Hepatocyte (in vitro differentiated cells): ENCODE results near the gene F12.

Experiments used
- EZH2 ChIP-seq: fragments of 200-600 bp; sonication (generic); IDR thresholded peaks from 2 replicates; pipeline ENCODE4 v1.6.1; 2016; ENCODE audit warnings: antibody characterized with exemption, mild to moderate bottlenecking, borderline replicate concordance
- EZH2phosphoT487 ChIP-seq: fragments of 200-600 bp; sonication (generic); IDR thresholded peaks from one replicate; pipeline ENCODE4 v1.6.1; 2018; ENCODE audit warnings: antibody characterized with exemption, mild to moderate bottlenecking, low read depth, moderate library complexity; ENCODE audit not compliant: unreplicated experiment, severe bottlenecking
- TF ChIP-seq, protein P1 (sequence below): fragments of 200-600 bp; sonication (generic); IDR thresholded peaks from 2 replicates; pipeline ENCODE4 v1.5.1; 2016; ENCODE audit warnings: antibody characterized with exemption, mild to moderate bottlenecking; ENCODE audit not compliant: poor library complexity

GRCh38 chr5:177357146-177357458 lies 52.3 kb downstream of the F12 start:
- TF ChIP-seq, protein P1, sequence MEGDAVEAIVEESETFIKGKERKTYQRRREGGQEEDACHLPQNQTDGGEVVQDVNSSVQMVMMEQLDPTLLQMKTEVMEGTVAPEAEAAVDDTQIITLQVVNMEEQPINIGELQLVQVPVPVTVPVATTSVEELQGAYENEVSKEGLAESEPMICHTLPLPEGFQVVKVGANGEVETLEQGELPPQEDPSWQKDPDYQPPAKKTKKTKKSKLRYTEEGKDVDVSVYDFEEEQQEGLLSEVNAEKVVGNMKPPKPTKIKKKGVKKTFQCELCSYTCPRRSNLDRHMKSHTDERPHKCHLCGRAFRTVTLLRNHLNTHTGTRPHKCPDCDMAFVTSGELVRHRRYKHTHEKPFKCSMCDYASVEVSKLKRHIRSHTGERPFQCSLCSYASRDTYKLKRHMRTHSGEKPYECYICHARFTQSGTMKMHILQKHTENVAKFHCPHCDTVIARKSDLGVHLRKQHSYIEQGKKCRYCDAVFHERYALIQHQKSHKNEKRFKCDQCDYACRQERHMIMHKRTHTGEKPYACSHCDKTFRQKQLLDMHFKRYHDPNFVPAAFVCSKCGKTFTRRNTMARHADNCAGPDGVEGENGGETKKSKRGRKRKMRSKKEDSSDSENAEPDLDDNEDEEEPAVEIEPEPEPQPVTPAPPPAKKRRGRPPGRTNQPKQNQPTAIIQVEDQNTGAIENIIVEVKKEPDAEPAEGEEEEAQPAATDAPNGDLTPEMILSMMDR: no peak
- TF ChIP-seq EZH2 (no peak), EZH2phosphoT487 (no peak)
